GM12872 (cell line): Measurements from ENCODE around the gene PNPT1.

Experiments
- CTCF ChIP-seq: IDR thresholded peaks from 3 replicates; pipeline ENCODE4 v1.5.1; 2011; ENCODE audit warnings: low read depth, mild to moderate bottlenecking, low read length, moderate library complexity; ENCODE audit not compliant: insufficient read depth

Gene PNPT1

GRCh38 chr2:55616551-55617174 lies 77.0 kb downstream of the PNPT1 start:
- no peak for TF ChIP-seq CTCF

GRCh38 chr2:55611997-55612396 lies 81.6 kb downstream of the PNPT1 start:
- no peak for TF ChIP-seq CTCF

- TF ChIP-seq CTCF: no peak
These were observed 82.5 kb downstream of the PNPT1 start for GRCh38 chr2:55610954-55611743.

GRCh38 chr2:55609938-55610578 lies 83.6 kb downstream of the PNPT1 start:
- TF ChIP-seq CTCF: no peak

GRCh38 chr2:55609193-55609794 lies 84.3 kb downstream of the PNPT1 start:
- TF ChIP-seq CTCF: no peak

GRCh38 chr2:55607717-55608116 lies 85.9 kb downstream of the PNPT1 start:
- TF ChIP-seq CTCF: no peak

GRCh38 chr2:55604027-55604565 lies 89.5 kb downstream of the PNPT1 start:
- TF ChIP-seq CTCF: no peak
